GM18505 (cell line): ENCODE data around the gene LATS2.

Experiments used
- ATAC-seq: cut with Tn5 transposase; IDR thresholded peaks from one replicate; pipeline ENCODE4 v1.9.1; 2021; ENCODE audit not compliant: unreplicated experiment
- POLR2A ChIP-seq: IDR thresholded peaks from 4 replicates; pipeline ENCODE4 v1.6.1; 2011; ENCODE audit warnings: borderline replicate concordance; ENCODE audit not compliant: insufficient read depth, insufficient read length; ENCODE audit errors: extremely low read depth

The LATS2 gene

DNA sequence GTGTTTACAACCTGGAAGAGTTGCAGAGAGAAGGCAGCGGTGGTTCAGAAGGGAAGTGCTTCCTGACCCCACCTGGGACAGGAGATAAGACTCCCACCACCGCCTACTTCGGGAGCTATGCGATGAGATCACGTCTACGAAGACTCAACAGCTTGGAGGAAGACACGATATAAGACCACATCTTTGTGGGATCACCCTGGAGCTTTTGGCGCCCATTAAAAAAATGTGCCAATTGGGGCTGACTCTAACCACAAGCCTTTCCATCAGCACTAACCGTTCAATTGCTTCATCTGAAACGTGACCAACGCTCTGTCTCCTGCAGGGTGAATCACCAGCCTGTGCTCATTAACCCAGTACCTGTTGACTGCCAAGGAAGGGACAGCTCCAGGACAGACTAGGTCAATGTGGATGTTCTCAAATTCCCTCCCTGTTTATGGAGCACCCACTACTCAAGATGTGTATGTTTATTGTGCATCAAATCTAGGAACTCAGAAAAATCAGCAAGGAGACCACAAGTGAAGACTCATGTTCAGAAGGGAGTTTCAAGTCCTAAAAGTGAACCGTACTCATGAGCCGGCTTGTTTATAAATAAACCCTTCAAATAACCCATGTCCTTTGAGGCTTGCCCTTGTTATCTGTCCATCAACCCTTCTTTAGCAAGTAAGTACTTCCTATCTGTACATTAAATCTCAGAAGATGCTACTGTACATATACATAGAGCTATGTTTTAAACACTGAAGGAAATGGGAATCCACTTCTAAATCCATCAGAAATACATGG lies 67.5 kb downstream of the LATS2 start:
- TF ChIP-seq POLR2A, result no peak
- ATAC-seq, result no peak

DNA sequence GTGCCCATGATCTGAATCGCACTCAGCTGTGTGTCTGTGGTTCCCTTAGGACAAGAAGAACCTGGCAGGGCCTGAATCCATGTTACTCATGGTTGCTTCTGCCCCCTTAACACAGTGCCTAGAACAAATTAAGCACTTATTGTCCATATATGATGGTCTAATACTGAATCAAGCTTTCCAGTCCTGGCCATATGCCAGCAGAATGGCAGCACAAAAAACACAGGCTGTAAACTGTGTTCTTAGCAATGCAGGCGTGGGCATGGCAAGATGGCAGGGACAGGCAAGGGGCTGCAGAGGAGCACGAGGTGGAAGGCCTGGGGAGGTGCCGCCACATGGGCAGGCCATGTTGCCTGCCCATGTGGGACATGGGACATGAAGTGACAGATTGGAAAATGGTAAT lies 68.2 kb downstream of the LATS2 start:
- no peak for ATAC-seq
- no peak for TF ChIP-seq POLR2A

DNA sequence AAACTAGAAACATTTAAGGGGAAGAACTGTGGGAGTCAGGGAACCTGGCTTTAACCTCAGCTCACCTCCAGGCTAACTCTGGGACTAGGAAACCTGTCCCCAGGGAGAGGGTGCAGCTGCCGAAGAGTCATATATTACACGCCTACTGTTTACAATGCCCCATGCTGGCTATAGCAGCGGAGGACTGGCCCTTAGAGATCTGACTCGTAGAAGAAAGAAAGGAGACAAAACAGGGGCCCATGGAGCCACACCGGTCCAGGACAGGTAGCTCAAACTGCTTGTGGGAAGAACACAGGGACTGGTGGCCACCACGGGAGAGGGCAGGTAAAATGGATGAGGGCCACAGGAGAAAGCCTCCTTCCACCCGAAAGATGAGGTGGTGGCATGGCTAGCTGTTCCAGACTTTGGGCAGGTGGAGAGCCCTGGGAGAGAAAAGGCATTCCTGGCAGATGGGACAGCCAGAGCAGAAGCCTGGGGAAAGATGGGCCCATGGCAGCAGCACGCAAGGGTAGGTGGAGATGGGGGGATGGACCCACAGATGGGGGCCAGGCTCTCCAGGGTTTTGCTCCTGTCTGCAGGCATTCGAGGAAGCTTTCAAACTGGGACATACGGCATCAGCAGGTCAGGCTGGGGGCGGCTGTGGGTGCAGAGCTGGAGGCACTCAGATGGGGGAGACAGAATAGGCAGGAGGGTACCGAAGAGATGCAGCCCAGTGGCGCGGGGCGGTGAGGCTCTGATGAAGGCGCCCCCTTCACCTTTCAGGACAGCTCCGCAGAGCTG lies 69.5 kb downstream of the LATS2 start:
- ATAC-seq, result no peak
- TF ChIP-seq POLR2A, result no peak

DNA sequence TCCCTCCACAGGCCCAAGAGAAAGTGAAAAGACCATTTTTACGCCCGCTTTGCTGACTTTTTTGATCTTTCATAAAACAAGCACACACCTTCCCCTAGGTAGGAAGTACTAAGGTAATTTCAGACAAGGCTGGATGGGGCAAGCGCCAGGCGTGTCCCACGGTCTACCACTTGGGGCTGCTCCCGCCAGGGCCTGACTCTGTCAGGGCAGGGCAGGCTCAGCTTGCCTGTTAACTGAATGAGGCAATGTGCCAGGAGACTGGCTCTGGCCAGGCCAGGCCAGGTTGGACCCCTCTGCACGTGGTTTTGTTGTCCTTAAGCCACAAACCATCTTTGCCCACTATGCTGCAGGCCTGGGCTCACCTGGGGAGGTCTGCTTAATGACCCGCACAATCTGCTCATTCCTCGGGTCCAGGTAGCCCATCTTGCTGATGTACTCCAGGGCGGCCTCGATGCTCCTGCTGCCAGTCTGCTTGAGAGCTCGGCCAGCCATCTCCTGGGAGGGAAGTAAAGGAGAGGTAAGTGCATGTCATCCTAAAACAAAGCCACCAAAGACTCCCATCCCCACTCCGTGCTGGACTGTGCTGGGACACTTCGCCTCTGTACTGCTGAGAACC lies 70.4 kb downstream of the LATS2 start:
- no peak for ATAC-seq
- TF ChIP-seq POLR2A, result no peak

DNA sequence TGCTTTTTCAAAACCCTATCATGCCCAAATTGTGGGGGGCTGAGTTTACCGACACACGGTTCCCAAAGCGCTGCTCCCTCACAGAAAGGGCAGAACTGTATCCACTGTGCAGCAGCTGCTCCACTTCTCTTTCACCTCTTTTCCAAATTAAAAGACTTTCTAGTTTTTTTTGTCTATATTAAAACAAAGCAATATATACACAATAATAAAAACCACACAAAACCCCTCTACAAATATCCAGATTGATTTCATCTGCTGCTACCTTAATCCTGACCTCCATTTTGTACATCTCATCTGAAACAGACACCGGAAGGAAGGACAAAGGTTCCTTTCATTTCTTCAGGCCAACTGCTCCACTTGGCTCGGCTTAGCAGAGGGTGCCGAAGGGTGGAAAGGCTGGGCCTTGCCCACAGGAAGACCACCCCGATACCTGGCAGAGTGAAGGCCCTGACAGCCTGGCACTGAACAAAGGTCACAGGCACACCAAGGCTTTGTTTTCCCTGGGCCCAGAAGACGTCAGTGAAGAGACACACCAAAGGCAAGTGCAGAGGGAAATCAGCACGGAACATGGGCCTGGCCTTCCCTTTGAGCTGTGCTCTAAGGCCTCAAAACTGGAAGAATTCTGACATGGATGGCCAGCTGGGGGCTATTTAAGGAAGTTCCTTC lies 71.6 kb downstream of the LATS2 start:
- ATAC-seq, result no peak
- TF ChIP-seq POLR2A, result no peak

DNA sequence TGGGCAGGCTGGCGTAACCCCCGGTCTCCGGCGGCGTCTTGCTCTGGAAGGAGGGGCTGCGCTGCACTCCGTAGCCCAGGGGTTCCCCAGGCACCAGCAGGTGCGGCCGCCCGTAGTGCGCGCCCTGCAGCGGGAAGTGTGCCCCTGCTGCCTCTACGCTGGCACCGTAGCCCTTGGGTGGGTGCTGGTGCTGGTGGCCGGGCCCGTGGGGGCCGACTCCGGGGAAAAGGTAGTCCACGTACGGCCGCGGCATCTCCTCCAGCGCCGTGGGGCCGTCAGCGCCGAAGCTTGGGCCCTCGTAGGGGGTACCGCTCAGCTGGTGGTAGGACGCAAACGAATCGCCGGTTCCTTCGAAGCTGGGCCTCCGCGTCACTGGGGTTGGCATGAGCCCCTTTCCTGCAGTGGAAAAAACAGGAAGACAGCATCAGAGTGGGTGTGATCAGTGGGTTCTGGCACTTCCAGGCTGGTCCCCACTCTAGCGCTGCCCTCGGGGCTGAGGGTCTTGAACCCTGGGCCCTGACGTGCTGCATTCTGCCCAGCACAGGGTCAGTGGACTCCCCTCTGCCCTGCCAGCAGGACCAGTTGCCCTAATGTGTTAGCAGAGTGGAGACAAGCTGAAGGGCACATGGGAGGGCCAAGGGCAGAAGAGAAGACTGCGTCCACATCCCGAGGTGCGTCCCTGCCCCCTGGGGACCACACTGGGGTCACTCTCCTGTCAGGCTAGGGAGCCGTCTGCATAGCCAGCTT lies 72.3 kb downstream of the LATS2 start:
- ATAC-seq, result no peak
- TF ChIP-seq POLR2A, result no peak

DNA sequence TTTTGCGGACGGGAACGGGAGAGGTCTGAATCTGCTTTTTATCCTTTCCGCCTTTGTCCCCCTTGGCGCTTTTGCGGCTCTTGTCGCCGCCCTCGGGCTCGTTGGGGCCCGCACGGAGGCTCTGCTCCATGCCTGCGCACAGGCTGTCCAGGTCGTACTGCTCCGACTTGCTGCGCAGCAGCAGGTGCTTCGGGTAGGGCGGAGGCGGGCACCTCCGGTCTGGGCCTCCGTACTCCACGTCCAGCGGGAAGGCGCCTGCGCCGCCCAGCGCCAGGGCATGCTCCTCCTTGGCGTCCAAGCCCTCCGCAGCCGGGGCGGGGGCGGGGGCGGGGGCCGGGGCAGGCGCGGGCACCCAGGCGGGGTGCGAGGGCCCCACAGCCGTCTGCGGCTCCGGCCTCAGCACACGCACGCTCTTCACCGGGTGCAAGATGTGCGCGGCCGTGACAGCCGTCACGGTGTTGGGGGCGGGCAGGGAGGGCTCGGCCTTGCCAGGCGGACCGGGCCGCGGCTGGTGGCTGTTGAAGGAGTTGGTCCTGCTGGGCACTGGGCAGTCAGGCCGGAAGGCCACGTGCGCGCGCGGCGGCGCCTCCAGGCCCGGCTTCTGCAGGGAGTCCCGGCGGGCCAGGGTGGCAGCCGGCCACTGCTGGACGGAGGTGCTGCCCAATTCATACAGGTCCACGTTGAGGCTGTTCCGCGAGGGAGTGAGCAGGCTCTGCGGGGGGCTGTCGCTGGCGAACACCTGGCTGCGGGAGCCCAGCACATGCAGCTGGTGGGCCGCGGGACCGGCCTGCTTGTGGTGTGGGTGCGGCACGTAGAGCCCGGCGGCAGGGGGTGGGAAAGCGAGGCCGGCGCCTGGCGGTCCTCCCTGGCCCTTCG lies 73.1 kb downstream of the LATS2 start:
- ATAC-seq, result no peak
- TF ChIP-seq POLR2A, result no peak

DNA sequence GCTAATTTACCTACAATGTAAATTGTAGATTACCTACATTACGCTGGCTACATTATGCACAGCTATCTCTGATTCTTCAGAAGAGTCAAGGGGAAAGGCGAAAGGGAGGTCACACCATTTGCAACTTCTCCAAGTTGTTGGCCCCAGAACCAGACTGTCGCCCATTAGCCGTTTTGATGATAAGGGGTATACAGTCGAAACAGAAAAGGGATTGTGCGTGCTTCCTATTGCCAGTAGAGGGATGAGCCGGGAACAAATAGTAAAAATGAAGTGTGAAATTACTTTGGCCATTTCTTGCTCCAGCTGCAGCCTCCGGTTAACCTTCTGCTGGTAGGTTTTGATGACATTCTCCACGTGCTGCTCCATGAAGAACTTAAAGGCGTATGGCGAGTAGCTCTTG lies 73.8 kb downstream of the LATS2 start:
- ATAC-seq, result no peak
- no peak for TF ChIP-seq POLR2A

DNA sequence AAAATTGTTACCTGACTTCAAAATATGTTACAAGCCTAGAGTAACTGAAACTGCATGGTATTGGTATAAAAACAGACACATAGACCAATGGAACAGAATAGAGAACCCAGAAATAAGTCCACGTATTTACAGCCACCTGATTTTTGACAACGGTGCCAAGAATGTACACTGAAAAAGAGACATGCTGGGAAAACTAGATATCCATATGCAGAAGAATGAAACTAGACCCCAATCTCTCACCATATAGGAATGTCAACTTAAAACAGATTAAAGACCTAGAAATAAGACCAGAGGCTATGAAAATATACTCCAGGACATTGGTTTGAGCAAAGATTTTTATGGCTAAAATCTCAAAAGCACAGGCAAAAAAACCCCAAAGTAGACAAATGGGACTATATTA lies 76.5 kb downstream of the LATS2 start:
- no peak for TF ChIP-seq POLR2A
- ATAC-seq, result no peak

DNA sequence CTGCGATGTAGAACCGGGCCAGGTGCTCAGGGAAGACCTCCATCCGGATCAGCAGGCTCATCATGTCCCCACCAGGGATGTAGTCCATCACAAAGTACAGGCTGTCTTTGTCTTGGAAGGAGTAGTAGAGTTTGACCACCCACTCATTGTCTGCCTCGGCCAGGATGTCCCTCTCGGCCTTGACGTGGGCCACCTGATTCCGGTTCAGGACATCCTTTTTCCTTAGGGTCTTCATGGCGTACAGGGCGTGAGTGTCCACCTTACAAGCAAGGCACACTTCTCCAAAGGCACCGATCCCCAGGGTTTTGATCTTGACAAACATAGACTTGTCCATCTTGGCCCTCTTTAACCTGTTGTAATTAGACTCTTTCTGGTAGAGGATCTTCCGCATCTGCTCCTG lies 78.0 kb downstream of the LATS2 start:
- no peak for ATAC-seq

DNA sequence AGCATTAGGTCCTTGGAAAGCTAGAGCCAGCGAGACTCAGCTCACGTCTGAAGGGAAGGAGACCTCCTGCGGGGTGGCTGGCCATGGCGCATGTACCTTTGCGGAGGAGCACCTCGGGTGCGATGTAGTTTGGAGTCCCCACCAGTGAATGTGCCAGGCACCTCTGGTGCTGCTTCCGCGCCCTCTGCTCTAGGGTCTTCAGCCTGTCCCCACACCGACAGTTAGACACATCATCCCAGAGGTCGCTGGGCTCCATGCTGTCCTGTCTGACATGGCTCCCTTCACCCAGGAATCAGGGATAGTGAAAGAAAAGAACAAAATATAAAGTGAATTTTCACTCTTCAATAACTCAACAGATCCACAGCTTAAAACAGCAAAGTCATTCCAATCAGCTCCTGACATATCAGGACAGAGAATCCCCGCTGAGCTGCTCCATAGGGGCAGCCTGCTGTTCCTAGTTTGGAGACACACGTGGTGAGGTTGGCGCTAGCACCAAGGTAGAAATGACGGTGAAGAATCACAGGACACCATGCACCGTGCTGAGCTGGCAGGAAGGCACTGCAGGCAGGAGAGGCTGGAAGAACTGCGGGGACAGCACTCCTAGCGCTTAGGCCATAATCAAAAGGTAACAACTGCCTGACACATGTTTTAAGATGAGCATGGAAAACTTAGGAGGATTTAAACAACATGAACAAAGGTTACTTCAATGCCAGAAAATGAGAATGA lies 79.9 kb downstream of the LATS2 start:
- no peak for ATAC-seq
- TF ChIP-seq POLR2A, result no peak

More for the DNA sequence above, 78.0 kb downstream of the LATS2 start:
- no peak for TF ChIP-seq POLR2A

DNA sequence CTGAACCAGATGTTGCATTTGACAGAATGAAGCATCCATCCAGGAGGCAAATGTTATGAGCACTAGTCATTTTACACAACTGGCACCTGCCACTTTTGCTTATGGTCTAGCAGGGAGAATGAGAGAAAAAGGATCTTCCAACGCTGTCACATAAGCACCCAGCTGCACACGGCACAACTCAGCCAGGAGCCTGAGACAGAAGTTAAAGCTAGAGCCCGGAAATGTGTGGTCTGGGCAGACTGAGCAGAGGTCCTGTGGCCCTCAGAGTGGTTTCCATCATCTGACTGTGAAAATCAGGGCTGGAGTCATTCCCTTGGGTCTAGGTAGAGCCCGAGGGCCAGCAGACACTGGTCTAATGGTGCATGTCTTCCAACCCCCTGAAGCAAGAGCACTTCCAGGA lies 80.5 kb downstream of the LATS2 start:
- no peak for ATAC-seq
- TF ChIP-seq POLR2A, result no peak

DNA sequence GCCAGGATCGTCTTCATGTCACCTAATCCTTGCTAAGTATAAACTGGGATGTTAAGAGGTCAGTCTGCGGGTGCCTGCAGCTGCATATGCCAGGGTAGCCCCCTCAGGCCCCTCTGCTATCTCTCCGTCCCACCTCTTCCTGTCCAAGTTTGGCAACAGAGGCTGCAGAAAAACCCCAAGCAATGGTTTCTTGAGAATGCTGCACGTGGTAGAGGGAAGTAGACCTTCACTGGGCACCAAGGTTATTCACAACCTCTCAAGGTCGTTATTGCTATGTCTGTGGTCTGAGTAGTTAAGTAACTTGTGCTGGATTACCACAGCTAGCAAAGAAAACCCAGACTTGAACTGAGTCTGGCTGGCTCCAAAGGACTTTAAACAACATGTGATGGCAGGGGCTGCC lies 81.0 kb downstream of the LATS2 start:
- no peak for TF ChIP-seq POLR2A
- no peak for ATAC-seq
